ENCODE measurements around the gene ZPBP2.

GRCh38 chr17:39919087-39919683, 51.2 kb downstream of the ZPBP2 start:
- TF ChIP-seq NR1H2 (CRISPR knock-in tag; IDR thresholded peaks at IDR 0.05; ENCODE audit: borderline replicate concordance, low read depth) (no peak), ATF7-NPFF (CRISPR knock-in tag; IDR thresholded peaks at IDR 0.05; ENCODE audit: low read depth) (no peak), ARNT (IDR thresholded peaks at IDR 0.05) (no peak), PHF21A (CRISPR knock-in tag; IDR thresholded peaks at IDR 0.05) (no peak), HOXD1 (CRISPR knock-in tag; IDR thresholded peaks at IDR 0.05) (no peak), NBN (conservative IDR thresholded peaks at IDR 0.05) (no peak), KDM3A (CRISPR knock-in tag; IDR thresholded peaks at IDR 0.05; ENCODE audit: low read depth) (no peak), HOXA7 (CRISPR knock-in tag; IDR thresholded peaks at IDR 0.05) (no peak), ZNF205 (CRISPR knock-in tag; IDR thresholded peaks at IDR 0.05) (no peak), ATF7 (IDR thresholded peaks at IDR 0.05) (no peak), ATF7 (CRISPR knock-in tag; IDR thresholded peaks at IDR 0.05) (no peak)
- TF ChIP-seq, protein P1, sequence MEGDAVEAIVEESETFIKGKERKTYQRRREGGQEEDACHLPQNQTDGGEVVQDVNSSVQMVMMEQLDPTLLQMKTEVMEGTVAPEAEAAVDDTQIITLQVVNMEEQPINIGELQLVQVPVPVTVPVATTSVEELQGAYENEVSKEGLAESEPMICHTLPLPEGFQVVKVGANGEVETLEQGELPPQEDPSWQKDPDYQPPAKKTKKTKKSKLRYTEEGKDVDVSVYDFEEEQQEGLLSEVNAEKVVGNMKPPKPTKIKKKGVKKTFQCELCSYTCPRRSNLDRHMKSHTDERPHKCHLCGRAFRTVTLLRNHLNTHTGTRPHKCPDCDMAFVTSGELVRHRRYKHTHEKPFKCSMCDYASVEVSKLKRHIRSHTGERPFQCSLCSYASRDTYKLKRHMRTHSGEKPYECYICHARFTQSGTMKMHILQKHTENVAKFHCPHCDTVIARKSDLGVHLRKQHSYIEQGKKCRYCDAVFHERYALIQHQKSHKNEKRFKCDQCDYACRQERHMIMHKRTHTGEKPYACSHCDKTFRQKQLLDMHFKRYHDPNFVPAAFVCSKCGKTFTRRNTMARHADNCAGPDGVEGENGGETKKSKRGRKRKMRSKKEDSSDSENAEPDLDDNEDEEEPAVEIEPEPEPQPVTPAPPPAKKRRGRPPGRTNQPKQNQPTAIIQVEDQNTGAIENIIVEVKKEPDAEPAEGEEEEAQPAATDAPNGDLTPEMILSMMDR (CRISPR knock-in tag; IDR thresholded peaks at IDR 0.05) = no peak
